ENCODE data around the gene PTGIR.
A peak's percentile ranks its signal among the peaks of the same experiment; 100 is the strongest.

DNA sequence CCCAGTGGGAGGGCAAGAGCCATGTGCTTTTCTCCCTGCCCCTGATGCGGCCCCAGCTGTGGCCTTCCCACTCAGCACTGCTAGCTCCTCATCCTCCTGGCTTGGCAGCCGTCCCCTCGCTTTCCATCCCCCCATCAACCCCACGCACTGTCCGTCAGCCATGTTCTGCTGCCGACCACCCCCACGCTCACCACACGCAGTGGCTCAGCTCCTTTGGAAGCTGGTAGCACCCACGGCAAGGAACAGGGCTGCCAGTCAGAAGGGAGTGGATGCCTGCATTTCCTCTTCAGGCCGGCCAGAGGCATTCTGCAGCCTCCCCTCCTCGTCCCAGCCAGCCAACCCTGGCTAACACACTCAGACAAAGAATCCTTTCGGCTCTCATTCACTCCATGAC lies 17.4 kb downstream of the PTGIR start:
- TF ChIP-seq POLR2AphosphoS5 (IDR thresholded peaks at IDR 0.05; ENCODE audit: low read depth, low read length) (0 out of 2 replicates have a peak, but pooled peaks have one; percentile 14), POLR2A (IDR thresholded peaks at IDR 0.05; ENCODE audit: low read depth, low read length) (no peak), TAF1 (IDR thresholded peaks at IDR 0.05; ENCODE audit: borderline replicate concordance, low read depth, low read length) (no peak)
